Left lung (tissue), 10 donors: Measurements from ENCODE around the gene KCNIP2. TPM values are rescaled to one million over a fixed set of nuclear protein-coding genes. Genes with fewer than 3 reads are reported as not detected.

ENCODE experiments used
- ATAC-seq: fragments of 200-7000 bp; cut with Tn5 transposase; one replicate; pipeline ENCODE4 v1.9.1; 2020; ENCODE audit warnings: moderate library complexity
- DNase-seq, 4 donors: peaks; one replicate each; pipeline ENCODE4 v3.0.0-alpha.2; 2013 to 2020
- H3K27ac ChIP-seq, 2 donors: fragments of 200-600 bp; sonication (generic) in 1 of 2; one replicate each; pipeline versions ENCODE4 v1.5.0 to v1.8.0; 2020 to 2021
- H3K27me3 ChIP-seq, 2 donors: fragments of 200-600 bp; sonication (generic) in 1 of 2; one replicate each; pipeline versions ENCODE4 v1.5.0 to v1.8.0; 2020 to 2021
- H3K36me3 ChIP-seq, 2 donors: fragments of 200-600 bp; sonication (generic) in 1 of 2; one replicate each; pipeline versions ENCODE4 v1.5.0 to v1.8.0; 2020 to 2021
- H3K4me1 ChIP-seq, 2 donors: fragments of 200-600 bp; one replicate each; pipeline ENCODE4 v1.8.0; 2021
- H3K4me3 ChIP-seq, 2 donors: fragments of 200-600 bp; sonication (generic) in 1 of 2; one replicate each; pipeline versions ENCODE4 v1.5.0 to v1.8.0; 2020 to 2021; ENCODE audit warnings: mild to moderate bottlenecking in 1 of 2
- H3K9me3 ChIP-seq, 2 donors: fragments of 200-600 bp; sonication (generic) in 1 of 2; one replicate each; pipeline versions ENCODE4 v1.5.0 to v1.8.0; 2020 to 2021
- CTCF ChIP-seq, 2 donors: fragments of 200-600 bp; sonication (generic) in 1 of 2; IDR thresholded peaks; one replicate each; pipeline versions ENCODE4 v1.5.0 to v1.8.0; 2021; ENCODE audit warnings: antibody characterized with exemption in 2 of 2
- intact Hi-C, 2 donors: fragments of 100-400 bp; cut with DNase I; formaldehyde crosslinking; loops; one replicate each; pipeline versions ENCODE4 v1.11.2 to v1.14.2; 2022
- polyA plus RNA-seq, 6 donors: library from polyadenylated mRNA; unstranded; fragments of 120-200 nt; gene quantifications; one replicate each; pipeline ENCODE4 v1.2.1, GENCODE V29; 2013; ENCODE audit not compliant: insufficient read length in 6 of 6
- total RNA-seq, 2 donors: library from RNA; stranded (reverse); fragmentation: NEBNext Ultra II Directional; extraction: Animal tissue kit (Norgen Biotek cat#: 25700); gene quantifications; one replicate each; pipeline ENCODE4 v1.2.1, GENCODE V29; 2021
- donor health status: DM: no; HTN: yes; CAD: no.
- donor health status: DM: no; HTN: no; CAD: no.

Gene KCNIP2
- total and polyA plus RNA-seq, 8 donors: 2.2 to 9.0 (median 7.8) TPM

DNA sequence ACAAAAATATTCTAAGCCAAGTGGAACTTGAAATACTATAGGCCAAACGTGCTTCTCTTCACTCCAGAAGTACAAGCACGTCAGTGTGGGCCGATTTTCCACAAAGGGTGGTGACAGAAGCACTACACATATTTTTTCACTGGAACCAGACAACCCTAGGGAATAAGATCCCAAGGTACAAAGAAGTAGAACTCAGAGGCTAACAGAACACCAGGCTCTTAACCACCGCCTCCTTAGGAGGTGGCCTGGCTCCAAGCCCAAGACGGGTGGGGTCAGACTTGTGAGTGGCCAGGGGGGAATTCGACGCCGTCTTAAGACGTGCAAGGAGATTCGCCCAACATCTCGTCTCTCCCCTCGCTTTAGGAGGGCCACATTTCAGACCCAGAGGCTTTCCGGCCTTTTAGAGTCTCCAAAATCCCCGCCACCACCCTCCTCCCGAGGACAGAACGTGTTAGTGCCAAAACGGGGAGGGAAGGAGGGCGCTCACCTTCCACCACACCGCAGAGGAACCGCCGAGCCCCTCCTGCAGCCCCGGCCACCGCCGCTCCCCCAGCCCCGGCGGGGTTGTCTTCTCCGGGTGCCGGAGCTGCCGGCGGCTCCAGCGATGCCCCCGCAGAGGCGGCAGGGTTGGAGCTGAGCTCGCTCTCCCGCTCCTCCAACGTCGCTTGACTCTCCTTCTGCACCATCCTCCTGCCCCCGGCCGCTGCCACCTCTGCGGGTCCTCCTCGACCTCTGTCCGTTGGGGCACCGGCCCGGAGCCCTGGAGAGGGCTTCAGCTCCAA, 26.1 kb downstream of the KCNIP2 start:
- DNase-seq: peak; percentile 86 to 95 (median 91)
- intact Hi-C loops: no loop called here
- Histone ChIP-seq H3K9me3 (no peaks in the 10 kb centered on the region), H3K36me3 (peaks cover 0 to 4% of the 10 kb centered on the region in 2 donors), H3K27ac (peak overlapping the region; percentile 94), H3K4me1 (peaks cover 27 to 54% of the 10 kb centered on the region in 2 donors), H3K27me3 (no peaks in the 10 kb centered on the region), H3K4me3 (peak overlapping the region; percentile 97 to 100)
- peak; percentile 67 for ATAC-seq
- TF ChIP-seq CTCF (IDR thresholded peaks at IDR 0.05): no peak

- DNase-seq: no peak
- no peak for TF ChIP-seq CTCF (IDR thresholded peaks at IDR 0.05)
- H3K36me3 ChIP-seq: peaks cover 0 to 10% of the 10 kb centered on the region in 2 donors
- peak overlapping the region; percentile 97 to 100 for H3K4me3 ChIP-seq
- H3K27me3 ChIP-seq: no peaks in the 10 kb centered on the region
- ATAC-seq: no peak
- intact Hi-C loops: no loop called here
- peak overlapping the region; percentile 94 for H3K27ac ChIP-seq
- H3K9me3 ChIP-seq: no peaks in the 10 kb centered on the region
- H3K4me1 ChIP-seq: peaks cover 27 to 60% of the 10 kb centered on the region in 2 donors
These were observed 26.7 kb downstream of the KCNIP2 start for GRCh38 chr10:101816913-101817336.

GRCh38 chr10:101816376-101816775, 27.2 kb downstream of the KCNIP2 start:
- no peak for TF ChIP-seq CTCF (IDR thresholded peaks at IDR 0.05)
- H3K27me3 ChIP-seq: no peaks in the 10 kb centered on the region
- H3K4me1 ChIP-seq: peaks cover 27 to 62% of the 10 kb centered on the region in 2 donors
- peak overlapping the region; percentile 23 to 94 for H3K27ac ChIP-seq
- ATAC-seq: no peak
- peaks cover 0 to 16% of the 10 kb centered on the region in 2 donors for H3K36me3 ChIP-seq
- DNase-seq: no peak
- peak overlapping the region; percentile 97 to 100 for H3K4me3 ChIP-seq
- H3K9me3 ChIP-seq: no peaks in the 10 kb centered on the region
- intact Hi-C loops: no loop called here

DNA sequence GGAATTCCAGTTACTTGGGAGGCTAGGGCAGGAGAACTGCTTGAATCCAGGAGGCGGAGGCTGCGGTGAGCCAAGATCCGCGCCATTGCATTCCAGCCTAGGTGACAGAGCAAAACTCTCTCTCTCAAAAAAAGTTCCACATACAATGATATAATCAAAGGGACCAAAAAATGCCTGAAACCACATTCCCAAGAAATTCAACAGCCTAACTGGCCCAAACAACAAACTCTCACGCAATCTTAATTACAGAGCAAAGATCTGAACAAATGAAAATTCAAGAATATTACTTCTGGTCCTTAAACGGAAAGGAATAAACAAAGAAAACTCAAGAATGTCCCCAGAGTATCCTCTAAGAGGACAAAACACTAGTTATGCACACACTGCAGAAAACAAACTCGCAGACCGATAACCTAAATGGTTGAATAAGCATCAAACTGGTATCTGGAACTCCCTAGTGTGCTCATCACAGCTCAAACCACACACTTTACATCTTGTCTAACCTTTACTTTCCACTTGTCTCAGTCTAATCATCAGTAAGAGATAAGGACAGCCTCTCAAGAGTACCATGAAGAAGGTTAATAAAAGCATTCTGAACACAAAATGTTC, 29.0 kb downstream of the KCNIP2 start:
- H3K4me3 ChIP-seq: peak overlapping the region in 1 of 2 donors; percentile 100
- H3K27me3 ChIP-seq: no peaks in the 10 kb centered on the region
- no peaks in the 10 kb centered on the region for H3K9me3 ChIP-seq
- ATAC-seq (no peak), DNase-seq (peak in 1 of 4 donors; percentile 24)
- no peak for TF ChIP-seq CTCF (IDR thresholded peaks at IDR 0.05)
- peaks cover 27 to 57% of the 10 kb centered on the region in 2 donors for H3K4me1 ChIP-seq
- peaks cover 0 to 34% of the 10 kb centered on the region in 2 donors for H3K36me3 ChIP-seq
- H3K27ac ChIP-seq: peak overlapping the region in 1 of 2 donors; percentile 10
- intact Hi-C loops: no loop called here

- intact Hi-C loops: no loop called here
These were observed 31.0 kb downstream of the KCNIP2 start for GRCh38 chr10:101812606-101813005.

More at GRCh38 chr10:101812606-101813005, 31.0 kb downstream of the KCNIP2 start:
- no peak overlapping the region for H3K4me3 ChIP-seq
- TF ChIP-seq CTCF (IDR thresholded peaks at IDR 0.05): no peak
- ATAC-seq (no peak), DNase-seq (no peak)
- H3K27me3 ChIP-seq: no peaks in the 10 kb centered on the region
- H3K4me1 ChIP-seq: peaks cover 19 to 48% of the 10 kb centered on the region in 2 donors
- peaks cover 0 to 53% of the 10 kb centered on the region in 2 donors for H3K36me3 ChIP-seq
- H3K9me3 ChIP-seq: no peaks in the 10 kb centered on the region
- no peak overlapping the region for H3K27ac ChIP-seq
